OCI-LY7 (cell line): ENCODE measurements around the gene BMP8B.

Experiments used
- CTCF ChIP-seq: fragments of 200-600 bp; sonication (generic); conservative IDR thresholded peaks from 2 replicates; pipeline ENCODE4 v1.5.1; 2014; ENCODE audit warnings: mild to moderate bottlenecking, antibody characterized with exemption, low read length, moderate library complexity, mixed read lengths
- EZH2phosphoT487 ChIP-seq: fragments of 200-600 bp; sonication (generic); IDR thresholded peaks from 2 replicates; pipeline ENCODE4 v1.6.1; 2018; ENCODE audit warnings: low read depth, borderline replicate concordance, mild to moderate bottlenecking, mixed run types, antibody characterized with exemption, low read length, moderate library complexity, mixed read lengths

- TF ChIP-seq CTCF, result no peak
- TF ChIP-seq EZH2phosphoT487, result no peak
Observed at GRCh38 chr1:39819091-39819812, 30.6 kb upstream of the BMP8B start.
